SH-SY5Y (cell line): ENCODE measurements around the gene RHBDL1.

Source experiments
- GATA2 ChIP-seq: IDR thresholded peaks from 2 replicates; pipeline ENCODE4 v1.6.1; 2011; ENCODE audit warnings: mild to moderate bottlenecking, low read depth, low read length
- GATA3 ChIP-seq: IDR thresholded peaks from 2 replicates; pipeline ENCODE4 v1.6.1; 2011; ENCODE audit warnings: low read depth, mild to moderate bottlenecking, low read length, moderate library complexity

- no peak for TF ChIP-seq GATA2
- TF ChIP-seq GATA3, result no peak
Observed at GRCh38 chr16:723695-724094, 48.2 kb downstream of the RHBDL1 start.
